ENCODE measurements around the gene PSMA4. TPM values are rescaled to one million over a fixed set of nuclear protein-coding genes. Genes with fewer than 3 reads are reported as not detected.

Gene PSMA4
- 100 to 1,000 TPM; 221 to 348 (median 300) TPM for polyA plus RNA-seq
- long read RNA-seq, donor 1 = 0 reads
- long read RNA-seq, donor 2, full-length matches to known transcripts = 63 of 140 reads
- long read RNA-seq, donor 2, partial matches to known transcripts = 77 of 140 reads
- long read RNA-seq, donor 2, other reads (novel, unspliced or antisense) = 0 of 140 reads
- long read RNA-seq, donor 3, full-length matches to known transcripts = 44 of 215 reads
- long read RNA-seq, donor 3, partial matches to known transcripts = 171 of 215 reads
- long read RNA-seq, donor 3, other reads (novel, unspliced or antisense) = 0 of 215 reads
- long read RNA-seq, donor 4, full-length matches to known transcripts = 4 of 4 reads
- long read RNA-seq, donor 4, partial matches to known transcripts = 0 of 4 reads
- long read RNA-seq, donor 4, other reads (novel, unspliced or antisense) = 0 of 4 reads
- long read RNA-seq, donor 5, full-length matches to known transcripts = 27 of 88 reads
- long read RNA-seq, donor 5, partial matches to known transcripts = 61 of 88 reads
- long read RNA-seq, donor 5, other reads (novel, unspliced or antisense) = 0 of 88 reads
- long read RNA-seq, donor 6, full-length matches to known transcripts = 70 of 176 reads
- long read RNA-seq, donor 6, partial matches to known transcripts = 106 of 176 reads
- long read RNA-seq, donor 6, other reads (novel, unspliced or antisense) = 0 of 176 reads
- long read RNA-seq, donor 7, full-length matches to known transcripts = 157 of 469 reads
- long read RNA-seq, donor 7, partial matches to known transcripts = 312 of 469 reads
- long read RNA-seq, donor 7, other reads (novel, unspliced or antisense) = 0 of 469 reads
- long read RNA-seq, donor 8, full-length matches to known transcripts = 11 of 22 reads
- long read RNA-seq, donor 8, partial matches to known transcripts = 11 of 22 reads
- long read RNA-seq, donor 8, other reads (novel, unspliced or antisense) = 0 of 22 reads
- long read RNA-seq, donor 9, full-length matches to known transcripts = 31 of 52 reads
- long read RNA-seq, donor 9, partial matches to known transcripts = 21 of 52 reads
- long read RNA-seq, donor 9, other reads (novel, unspliced or antisense) = 0 of 52 reads
- long read RNA-seq, donor 10, full-length matches to known transcripts = 157 of 426 reads
- long read RNA-seq, donor 10, partial matches to known transcripts = 256 of 426 reads
- long read RNA-seq, donor 10, other reads (novel, unspliced or antisense) = 13 of 426 reads

DNA sequence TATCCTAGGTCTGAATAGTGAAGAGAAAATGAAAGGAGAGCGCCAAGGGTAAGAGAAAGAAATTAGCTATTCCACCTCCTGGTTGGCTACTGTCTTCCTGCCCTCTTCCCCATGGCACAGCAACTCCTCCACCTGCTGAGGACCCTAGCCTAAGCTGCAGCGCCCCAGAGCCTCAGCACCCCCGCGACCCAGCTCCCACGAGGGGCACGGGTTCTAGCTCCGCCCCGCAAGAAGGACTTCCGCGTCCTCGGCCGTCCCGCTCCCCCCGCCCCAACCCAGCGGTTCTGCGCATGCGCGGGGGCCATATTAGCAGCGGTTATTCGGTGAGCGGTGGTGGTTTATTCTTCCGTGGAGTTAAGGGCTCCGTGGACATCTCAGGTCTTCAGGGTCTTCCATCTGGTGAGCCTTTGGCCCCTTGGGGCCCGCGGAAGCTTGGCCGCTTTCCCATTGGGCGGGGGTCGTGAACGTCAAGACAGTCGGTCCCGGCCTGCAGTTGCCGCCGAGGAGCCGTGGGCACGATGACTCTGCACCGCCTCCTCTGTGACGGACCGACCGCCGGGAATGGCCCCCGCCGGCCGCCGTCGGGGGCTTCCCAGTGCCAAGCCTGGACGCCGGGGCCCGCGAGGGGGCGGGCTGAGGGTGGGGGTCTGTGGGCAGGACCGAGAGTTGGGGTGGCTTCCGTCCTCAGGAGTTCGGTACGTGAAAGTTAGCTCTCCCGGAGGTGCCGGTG is at the start of gene PSMA4:
Gene PSMA4, plus strand, starts transcription at position 304 of the 730 bp plus-strand sequence. CDS start 1,484 bp downstream, outside the sequence.
- Histone ChIP-seq H3K4me1 (ENCODE audit: control insufficient read depth in 3 of 3, insufficient read depth in 2 of 3, low read depth in 1 of 3, low read length in 2 of 3) (peaks cover 0 to 2% (median 2%) of the 10 kb centered on the region in 3 donors), H3K27ac (ENCODE audit: low read depth in 1 of 3, low read length in 2 of 3) (peak within 1 kb of the TSS; percentile 87 to 98 (median 97)), H3K36me3 (ENCODE audit: control insufficient read depth in 3 of 3, insufficient read depth in 2 of 3, low read depth in 1 of 3, low read length in 3 of 3) (peaks cover 0 to 12% (median 7%) of the 10 kb centered on the region in 3 donors), H3K4me3 (ENCODE audit: low read depth in 1 of 3, low read length in 3 of 3) (peak within 1 kb of the TSS; percentile 83 to 94 (median 92)), H3K27me3 (ENCODE audit: control insufficient read depth in 3 of 3, insufficient read depth in 3 of 3, low read length in 3 of 3) (no peaks in the 10 kb centered on the region), H3K9me3 (ENCODE audit: control insufficient read depth in 2 of 2, insufficient read depth in 1 of 2, low read depth in 1 of 2, low read length in 1 of 2) (no peaks in the 10 kb centered on the region)
- 0% methylated on average over 53 to 56 of the region's 56 CpGs for WGBS, 3 donors
- DNase-seq (peak; percentile 91 to 96), FAIRE-seq (no peak)

DNA sequence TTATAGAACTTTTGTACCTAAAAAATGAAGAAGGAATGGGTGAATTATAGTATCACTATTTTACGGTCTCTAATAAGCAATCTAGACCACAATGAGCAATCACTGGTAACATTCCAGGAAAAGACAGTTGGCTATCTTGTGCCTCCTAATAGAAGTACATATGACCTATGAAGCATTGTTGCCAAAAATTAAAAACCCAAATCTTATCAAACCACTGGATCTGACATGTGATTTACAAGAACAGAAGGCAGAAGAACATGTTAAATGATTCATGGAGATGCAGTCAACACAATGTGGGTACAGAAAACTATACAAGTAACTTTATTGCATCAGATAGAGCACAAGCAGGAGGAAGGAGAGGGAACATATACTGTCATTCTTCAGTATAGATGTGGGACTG is 47.4 kb upstream of the PSMA4 start:
- FAIRE-seq = no peak
- WGBS, 3 donors = 66 to 100% (median 95%) methylated on average over 1 of the region's 1 CpG

DNA sequence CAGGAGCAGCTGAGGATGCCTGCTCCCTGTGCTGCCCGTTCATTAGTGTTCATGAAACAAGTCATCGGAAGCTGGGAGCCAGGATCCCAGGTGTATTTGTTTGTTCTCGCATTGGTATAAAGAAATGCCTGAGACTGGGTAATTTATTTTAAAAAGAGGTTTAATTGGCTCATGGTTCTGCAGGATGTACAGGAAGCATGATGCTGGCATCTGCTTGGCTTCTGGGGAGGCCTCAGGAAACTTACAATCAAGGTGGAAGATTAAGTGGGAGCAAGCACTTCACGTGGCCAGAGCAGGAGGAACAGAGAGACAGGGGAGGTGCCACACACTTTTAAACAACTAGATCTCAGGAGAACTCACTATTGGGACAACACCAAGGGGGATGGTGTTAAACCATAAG is 38.4 kb upstream of the PSMA4 start:
- Histone ChIP-seq H3K4me1 (ENCODE audit: control insufficient read depth in 3 of 3, insufficient read depth in 2 of 3, low read depth in 1 of 3, low read length in 2 of 3) (peaks cover 0 to under 1% (median 0%) of the 10 kb centered on the region in 3 donors), H3K27me3 (ENCODE audit: control insufficient read depth in 3 of 3, insufficient read depth in 3 of 3, low read length in 3 of 3) (no peaks in the 10 kb centered on the region), H3K27ac (ENCODE audit: low read depth in 1 of 3, low read length in 2 of 3) (no peak overlapping the region), H3K9me3 (ENCODE audit: control insufficient read depth in 2 of 2, insufficient read depth in 1 of 2, low read depth in 1 of 2, low read length in 1 of 2) (peaks cover 0 to 9% of the 10 kb centered on the region in 2 donors), H3K4me3 (ENCODE audit: low read depth in 1 of 3, low read length in 3 of 3) (no peak overlapping the region), H3K36me3 (ENCODE audit: control insufficient read depth in 3 of 3, insufficient read depth in 2 of 3, low read depth in 1 of 3, low read length in 3 of 3) (peaks cover 0 to 14% (median 3%) of the 10 kb centered on the region in 3 donors)
- DNase-seq = no peak
- no peak for FAIRE-seq
- 84 to 99% (median 98%) methylated on average over 4 of the region's 4 CpGs for WGBS, 3 donors

More for the DNA sequence above, 47.4 kb upstream of the PSMA4 start:
- no peak for DNase-seq
- H3K4me1 ChIP-seq (ENCODE audit: control insufficient read depth in 3 of 3, insufficient read depth in 2 of 3, low read depth in 1 of 3, low read length in 2 of 3) = peaks cover 0 to 4% (median 0%) of the 10 kb centered on the region in 3 donors
- H3K27me3 ChIP-seq (ENCODE audit: control insufficient read depth in 3 of 3, insufficient read depth in 3 of 3, low read length in 3 of 3) = no peaks in the 10 kb centered on the region
- no peak overlapping the region for H3K4me3 ChIP-seq (ENCODE audit: low read depth in 1 of 3, low read length in 3 of 3)
- no peaks in the 10 kb centered on the region for H3K9me3 ChIP-seq (ENCODE audit: control insufficient read depth in 2 of 2, insufficient read depth in 1 of 2, low read depth in 1 of 2, low read length in 1 of 2)
- no peak overlapping the region for H3K27ac ChIP-seq (ENCODE audit: low read depth in 1 of 3, low read length in 2 of 3)
- H3K36me3 ChIP-seq (ENCODE audit: control insufficient read depth in 3 of 3, insufficient read depth in 2 of 3, low read depth in 1 of 3, low read length in 3 of 3) = peaks cover 18 to 34% (median 18%) of the 10 kb centered on the region in 3 donors

DNA sequence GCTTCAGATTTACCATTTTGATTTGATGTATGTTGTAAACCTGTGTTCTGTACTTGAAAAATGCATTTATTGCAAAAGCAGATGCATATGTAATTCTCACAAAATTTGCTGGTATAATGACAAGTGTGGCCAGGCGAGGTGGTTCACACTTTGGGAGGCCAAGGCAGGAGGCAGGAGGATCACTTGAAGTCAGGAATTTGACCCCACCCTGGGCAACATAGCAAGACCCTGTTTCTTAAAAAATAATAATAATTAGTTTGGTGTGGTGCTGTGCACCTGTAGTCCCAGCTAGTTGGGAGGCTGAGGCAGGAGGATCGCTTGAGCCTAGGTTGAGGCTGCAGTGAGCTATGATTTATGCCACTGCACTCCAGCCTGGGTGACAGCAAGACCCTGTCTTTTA is 37.6 kb upstream of the PSMA4 start:
- no peak for FAIRE-seq
- no peak overlapping the region for H3K27ac ChIP-seq (ENCODE audit: low read depth in 1 of 3, low read length in 2 of 3)
- DNase-seq = no peak
- WGBS, 3 donors = 93 to 98% (median 97%) methylated on average over 2 of the region's 2 CpGs
- H3K4me1 ChIP-seq (ENCODE audit: control insufficient read depth in 3 of 3, insufficient read depth in 2 of 3, low read depth in 1 of 3, low read length in 2 of 3) = peaks cover 0 to 1% (median 0%) of the 10 kb centered on the region in 3 donors
- H3K27me3 ChIP-seq (ENCODE audit: control insufficient read depth in 3 of 3, insufficient read depth in 3 of 3, low read length in 3 of 3) = no peaks in the 10 kb centered on the region
- peaks cover 0 to 9% of the 10 kb centered on the region in 2 donors for H3K9me3 ChIP-seq (ENCODE audit: control insufficient read depth in 2 of 2, insufficient read depth in 1 of 2, low read depth in 1 of 2, low read length in 1 of 2)
- no peak overlapping the region for H3K4me3 ChIP-seq (ENCODE audit: low read depth in 1 of 3, low read length in 3 of 3)
- H3K36me3 ChIP-seq (ENCODE audit: control insufficient read depth in 3 of 3, insufficient read depth in 2 of 3, low read depth in 1 of 3, low read length in 3 of 3) = peaks cover 0 to 14% (median 3%) of the 10 kb centered on the region in 3 donors

DNA sequence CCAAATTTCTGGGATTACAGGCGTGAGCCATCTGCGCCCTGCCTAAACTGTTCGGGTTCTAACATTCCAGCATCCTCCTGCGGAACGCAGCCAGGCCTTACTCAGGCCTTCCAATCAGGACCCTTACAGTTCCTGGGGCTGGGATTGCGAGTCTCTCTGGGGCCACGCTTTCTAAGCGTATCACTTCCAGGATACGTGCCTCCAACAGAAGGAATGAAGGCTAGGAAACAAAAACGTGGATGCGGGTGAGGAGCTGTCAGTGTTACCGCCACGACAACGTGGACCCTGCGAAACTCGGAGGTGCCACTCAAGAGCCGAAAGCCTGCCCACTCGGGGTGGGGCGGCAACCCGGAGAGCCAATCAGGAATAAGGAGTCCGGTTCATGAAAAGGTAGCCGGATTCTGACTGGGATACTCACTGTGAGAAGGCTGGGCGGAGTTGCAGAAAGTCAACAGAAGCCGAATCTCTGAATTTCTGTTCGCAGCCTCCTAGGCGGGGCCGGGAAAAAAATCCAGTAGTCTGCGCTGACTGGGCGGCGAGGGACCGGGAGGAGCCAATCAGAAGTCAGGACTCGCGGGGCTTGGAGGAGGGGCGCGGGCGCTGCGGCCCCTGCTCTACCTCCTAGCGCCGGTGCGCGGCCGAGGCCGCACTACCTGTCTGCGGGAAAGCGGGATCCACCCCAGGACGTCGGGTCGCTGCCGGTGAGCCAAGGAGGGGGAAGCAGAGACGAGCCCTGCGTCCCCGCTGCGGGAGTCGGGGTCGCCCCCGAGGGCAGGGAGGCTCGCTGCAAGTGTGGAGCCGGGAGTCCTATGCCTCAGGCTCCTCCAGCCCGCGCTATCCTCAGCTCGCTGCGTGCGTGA is 33.0 kb upstream of the PSMA4 start, which contains the start of gene HYKK:
Gene HYKK, plus strand, starts transcription at position 607 of the 860 bp plus-strand sequence. CDS start 5,512 bp downstream, outside the sequence.
- peak within 1 kb of the TSS; percentile 42 to 74 (median 66) for H3K27ac ChIP-seq (ENCODE audit: low read depth in 1 of 3, low read length in 2 of 3)
- WGBS, 3 donors = 1 to 3% (median 1%) methylated on average over 47 to 63 of the region's 63 CpGs

DNA sequence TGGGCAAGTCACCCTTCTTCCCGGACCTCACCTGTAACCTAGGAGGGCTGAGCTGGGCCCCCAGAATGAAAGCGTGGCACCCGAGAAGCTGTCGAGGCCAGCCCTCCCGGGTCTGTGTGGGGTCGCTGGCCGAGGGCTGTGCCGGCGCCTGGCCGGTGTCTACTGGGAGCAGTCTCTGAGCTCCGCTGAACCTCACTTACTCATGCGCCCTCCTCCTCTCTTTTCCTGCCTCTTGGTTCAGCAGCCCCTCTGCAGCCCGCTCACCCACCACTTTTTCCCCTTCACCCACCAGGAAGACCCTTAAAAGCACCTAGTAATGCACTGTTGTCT is 32.4 kb upstream of the PSMA4 start:
- Histone ChIP-seq H3K27ac (ENCODE audit: low read depth in 1 of 3, low read length in 2 of 3) (peak overlapping the region; percentile 42 to 74 (median 66)), H3K9me3 (ENCODE audit: control insufficient read depth in 2 of 2, insufficient read depth in 1 of 2, low read depth in 1 of 2, low read length in 1 of 2) (no peaks in the 10 kb centered on the region), H3K4me3 (ENCODE audit: low read depth in 1 of 3, low read length in 3 of 3) (peak overlapping the region; percentile 57 to 80 (median 69)), H3K4me1 (ENCODE audit: control insufficient read depth in 3 of 3, insufficient read depth in 2 of 3, low read depth in 1 of 3, low read length in 2 of 3) (peaks cover 0 to 6% (median 1%) of the 10 kb centered on the region in 3 donors), H3K36me3 (ENCODE audit: control insufficient read depth in 3 of 3, insufficient read depth in 2 of 3, low read depth in 1 of 3, low read length in 3 of 3) (no peaks in the 10 kb centered on the region), H3K27me3 (ENCODE audit: control insufficient read depth in 3 of 3, insufficient read depth in 3 of 3, low read length in 3 of 3) (no peaks in the 10 kb centered on the region)
- DNase-seq (no peak), FAIRE-seq (no peak)
- WGBS, 3 donors = 0 to 2% (median 1%) methylated on average over 13 of the region's 13 CpGs

More for the DNA sequence above, 33.0 kb upstream of the PSMA4 start, which contains the start of gene HYKK:
- FAIRE-seq (no peak), DNase-seq (peak; percentile 97 to 99)
- peaks cover 0 to 6% (median 1%) of the 10 kb centered on the region in 3 donors for H3K4me1 ChIP-seq (ENCODE audit: control insufficient read depth in 3 of 3, insufficient read depth in 2 of 3, low read depth in 1 of 3, low read length in 2 of 3)
- H3K9me3 ChIP-seq (ENCODE audit: control insufficient read depth in 2 of 2, insufficient read depth in 1 of 2, low read depth in 1 of 2, low read length in 1 of 2) = peaks cover 0 to under 1% of the 10 kb centered on the region in 2 donors
- H3K4me3 ChIP-seq (ENCODE audit: low read depth in 1 of 3, low read length in 3 of 3) = peak within 1 kb of the TSS; percentile 57 to 80 (median 69)
- no peaks in the 10 kb centered on the region for H3K36me3 ChIP-seq (ENCODE audit: control insufficient read depth in 3 of 3, insufficient read depth in 2 of 3, low read depth in 1 of 3, low read length in 3 of 3)
- H3K27me3 ChIP-seq (ENCODE audit: control insufficient read depth in 3 of 3, insufficient read depth in 3 of 3, low read length in 3 of 3) = no peaks in the 10 kb centered on the region

DNA sequence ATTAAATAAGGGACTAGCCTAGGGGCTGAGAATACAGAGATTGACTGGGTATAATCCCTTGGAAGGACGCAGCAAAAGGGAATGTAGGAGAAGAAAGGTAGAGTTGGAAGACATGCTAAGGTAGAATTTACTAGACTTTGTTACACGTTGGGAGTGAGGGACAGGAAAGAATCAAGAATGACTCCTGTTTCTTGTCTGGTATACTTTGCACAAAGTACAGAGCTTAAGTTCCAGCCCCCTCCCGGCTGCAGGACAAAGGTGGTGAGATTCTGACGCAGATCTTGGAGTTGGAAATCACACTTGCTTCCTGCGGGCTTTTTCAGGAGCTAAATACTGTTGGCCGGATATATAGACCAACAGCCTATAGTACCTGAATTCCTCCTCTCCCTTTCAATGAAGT is 32.0 kb upstream of the PSMA4 start:
- FAIRE-seq = no peak
- 4 to 32% (median 24%) methylated on average over 6 of the region's 6 CpGs for WGBS, 3 donors
- no peaks in the 10 kb centered on the region for H3K9me3 ChIP-seq (ENCODE audit: control insufficient read depth in 2 of 2, insufficient read depth in 1 of 2, low read depth in 1 of 2, low read length in 1 of 2)
- peak overlapping the region; percentile 42 to 74 (median 66) for H3K27ac ChIP-seq (ENCODE audit: low read depth in 1 of 3, low read length in 2 of 3)
- H3K36me3 ChIP-seq (ENCODE audit: control insufficient read depth in 3 of 3, insufficient read depth in 2 of 3, low read depth in 1 of 3, low read length in 3 of 3) = no peaks in the 10 kb centered on the region
- no peaks in the 10 kb centered on the region for H3K27me3 ChIP-seq (ENCODE audit: control insufficient read depth in 3 of 3, insufficient read depth in 3 of 3, low read length in 3 of 3)
- H3K4me3 ChIP-seq (ENCODE audit: low read depth in 1 of 3, low read length in 3 of 3) = peak overlapping the region in 2 of 3 donors; percentile 69 to 80
- peaks cover 0 to 6% (median 1%) of the 10 kb centered on the region in 3 donors for H3K4me1 ChIP-seq (ENCODE audit: control insufficient read depth in 3 of 3, insufficient read depth in 2 of 3, low read depth in 1 of 3, low read length in 2 of 3)
- peak; percentile 70 to 86 for DNase-seq
